DND-41 (cell line): ENCODE measurements around the gene RUFY3.

Experiments
- CTCF ChIP-seq: IDR thresholded peaks from 2 replicates; pipeline ENCODE4 v1.5.1; 2012; ENCODE audit warnings: borderline replicate concordance, low read length, moderate library complexity, mild to moderate bottlenecking; ENCODE audit not compliant: poor library complexity, severe bottlenecking; ENCODE audit errors: extremely low read depth
- EZH2 ChIP-seq: IDR thresholded peaks from 3 replicates; pipeline ENCODE4 v1.6.1; 2012; ENCODE audit warnings: borderline replicate concordance, low read depth, mild to moderate bottlenecking, moderate library complexity, low read length, inconsistent platforms; ENCODE audit not compliant: severe bottlenecking

DNA sequence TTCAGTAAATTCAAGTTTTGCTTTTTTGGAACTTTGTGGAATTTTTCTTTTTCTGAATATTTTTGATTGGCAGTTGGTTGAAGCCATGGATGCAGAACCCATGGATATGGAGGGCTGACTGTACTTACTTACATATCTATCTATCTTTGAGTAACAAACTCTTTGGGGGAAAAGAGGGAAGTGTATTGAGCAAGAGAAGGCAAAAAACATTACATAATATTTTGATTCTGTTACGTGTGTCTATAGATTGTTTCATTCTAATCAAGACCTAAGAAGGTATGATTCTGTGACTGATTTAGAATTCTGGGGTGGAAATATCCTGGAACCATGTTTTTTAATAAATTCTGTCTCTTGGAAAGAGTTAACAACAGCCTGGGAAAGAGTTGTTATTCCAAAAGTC, 86.4 kb downstream of the RUFY3 start:
- TF ChIP-seq CTCF (no peak), EZH2 (no peak)
